GM12891 (cell line): ENCODE results near the gene TENM3.

Experiments
- DNase-seq: peaks from one replicate; pipeline ENCODE4 v3.0.0; 2011; ENCODE audit warnings: low spot score; ENCODE audit not compliant: insufficient read length
- FAIRE-seq: peaks from 2 replicates; lab custom pipeline; 2011; peaks lifted over from hg19 to GRCh38; lab: Jason Lieb, UNC
- PAX5 ChIP-seq: IDR thresholded peaks from 2 replicates; pipeline ENCODE4 v1.6.1; 2011; ENCODE audit warnings: low read length, moderate library complexity, mild to moderate bottlenecking; ENCODE audit not compliant: insufficient read depth, severe bottlenecking
- POLR2A ChIP-seq: IDR thresholded peaks from 2 replicates; pipeline ENCODE4 v1.6.1; 2011; ENCODE audit warnings: low read depth, low read length, control low read depth
- POLR2AphosphoS5 ChIP-seq: IDR thresholded peaks from 2 replicates; pipeline ENCODE4 v1.6.1; 2011; ENCODE audit warnings: low read depth, low read length, control low read depth
- POU2F2 ChIP-seq: IDR thresholded peaks from 2 replicates; pipeline ENCODE4 v1.6.1; 2011; ENCODE audit warnings: low read depth, mild to moderate bottlenecking, control low read depth, low read length, moderate library complexity
- SPI1 ChIP-seq: IDR thresholded peaks from 2 replicates; pipeline ENCODE4 v1.6.1; 2011; ENCODE audit warnings: low read depth, low read length, control low read depth
- TAF1 ChIP-seq: IDR thresholded peaks from 2 replicates; pipeline ENCODE4 v1.6.1; 2011; ENCODE audit warnings: low read depth, low read length, control low read depth

TENM3 gene

GRCh38 chr4:182486881-182487280 lies 243.7 kb downstream of the TENM3 start:
- DNase-seq (no peak), FAIRE-seq (no peak)
- no peak for TF ChIP-seq SPI1
- TF ChIP-seq POLR2AphosphoS5, result no peak

- DNase-seq, result no peak
- no peak for FAIRE-seq
- no peak for TF ChIP-seq SPI1
- no peak for TF ChIP-seq PAX5
Observed at GRCh38 chr4:182488896-182489295, 245.7 kb downstream of the TENM3 start.

GRCh38 chr4:182489607-182490006 lies 246.4 kb downstream of the TENM3 start:
- no peak for FAIRE-seq
- TF ChIP-seq POLR2AphosphoS5 (no peak), POLR2A (no peak), PAX5 (no peak), SPI1 (no peak), POU2F2 (no peak), TAF1 (no peak)
- no peak for DNase-seq

- FAIRE-seq, result no peak
- TF ChIP-seq SPI1, result no peak
- no peak for TF ChIP-seq POLR2A
- TF ChIP-seq PAX5, result no peak
- TF ChIP-seq TAF1, result no peak
- no peak for TF ChIP-seq POU2F2
- no peak for TF ChIP-seq POLR2AphosphoS5
- no peak for DNase-seq
Observed at GRCh38 chr4:182491719-182492118, 248.5 kb downstream of the TENM3 start.

- DNase-seq, result no peak
- no peak for FAIRE-seq
- TF ChIP-seq TAF1 (no peak), SPI1 (no peak), PAX5 (no peak), POU2F2 (no peak), POLR2A (no peak), POLR2AphosphoS5 (no peak)
Observed at GRCh38 chr4:182492423-182492822, 249.2 kb downstream of the TENM3 start.

- DNase-seq, result no peak
- TF ChIP-seq PAX5, result no peak
- no peak for TF ChIP-seq SPI1
- TF ChIP-seq POLR2A, result no peak
- no peak for TF ChIP-seq POLR2AphosphoS5
- no peak for TF ChIP-seq TAF1
- TF ChIP-seq POU2F2, result no peak
- no peak for FAIRE-seq
Observed at GRCh38 chr4:182493377-182493776, 250.2 kb downstream of the TENM3 start.

- DNase-seq (no peak), FAIRE-seq (no peak)
- no peak for TF ChIP-seq SPI1
- no peak for TF ChIP-seq POLR2A
- no peak for TF ChIP-seq TAF1
- no peak for TF ChIP-seq POU2F2
- TF ChIP-seq POLR2AphosphoS5, result no peak
- no peak for TF ChIP-seq PAX5
Observed at GRCh38 chr4:182494103-182494502, 250.9 kb downstream of the TENM3 start.

- no peak for TF ChIP-seq SPI1
- no peak for TF ChIP-seq TAF1
- TF ChIP-seq PAX5, result no peak
- no peak for TF ChIP-seq POU2F2
- no peak for TF ChIP-seq POLR2AphosphoS5
- TF ChIP-seq POLR2A, result no peak
- no peak for FAIRE-seq
Observed at GRCh38 chr4:182495031-182495430, 251.8 kb downstream of the TENM3 start.

GRCh38 chr4:182495645-182496385 lies 252.6 kb downstream of the TENM3 start:
- TF ChIP-seq SPI1 (no peak), POLR2A (no peak), PAX5 (no peak), POLR2AphosphoS5 (no peak), TAF1 (no peak), POU2F2 (no peak)
- FAIRE-seq, result no peak
- DNase-seq, result no peak

More at GRCh38 chr4:182495031-182495430, 251.8 kb downstream of the TENM3 start:
- no peak for DNase-seq

GRCh38 chr4:182496408-182496807 lies 253.2 kb downstream of the TENM3 start:
- FAIRE-seq (no peak), DNase-seq (no peak)
- TF ChIP-seq TAF1 (no peak), PAX5 (no peak), POLR2A (no peak), POLR2AphosphoS5 (no peak), SPI1 (no peak), POU2F2 (no peak)
